H9 (cell line): Measurements from ENCODE around the gene TMED10. TPM values are rescaled to one million over a fixed set of nuclear protein-coding genes. Genes with fewer than 3 reads are reported as not detected.

Experiments used
- DNase-seq: peaks from one replicate; pipeline ENCODE4 v3.0.0-alpha.2; 2017
- H2AFZ ChIP-seq: one replicate; pipeline ENCODE4 v1.6.1; 2013; ENCODE audit warnings: mild to moderate bottlenecking, low read length, control low read depth, moderate library complexity
- H2AK5ac ChIP-seq: 2 replicates; pipeline ENCODE4 v1.6.1; 2013; ENCODE audit warnings: low read length, control low read depth, mixed read lengths; ENCODE audit not compliant: insufficient read length
- H2BK120ac ChIP-seq: one replicate; pipeline ENCODE4 v1.6.1; 2013; ENCODE audit warnings: low read depth, mild to moderate bottlenecking, low read length, control low read depth, inconsistent platforms; ENCODE audit not compliant: poor library complexity, severe bottlenecking
- H2BK12ac ChIP-seq: 2 replicates; pipeline ENCODE4 v1.6.1; 2013; ENCODE audit warnings: low read length, control low read depth, mixed read lengths, low read depth; ENCODE audit not compliant: insufficient read length
- H2BK15ac ChIP-seq: 2 replicates; pipeline ENCODE4 v1.6.1; 2013; ENCODE audit warnings: low read depth, low read length, control low read depth
- H2BK20ac ChIP-seq: one replicate; pipeline ENCODE4 v1.6.1; 2013; ENCODE audit warnings: low read depth, mild to moderate bottlenecking, low read length, control low read depth, inconsistent platforms; ENCODE audit not compliant: poor library complexity, severe bottlenecking
- H2BK5ac ChIP-seq: 2 replicates; pipeline ENCODE4 v1.6.1; 2013; ENCODE audit warnings: low read length, control low read depth, mixed read lengths; ENCODE audit not compliant: insufficient read length
- H3K14ac ChIP-seq: 2 replicates; pipeline ENCODE4 v1.6.1; 2013; ENCODE audit warnings: low read length, control low read depth; ENCODE audit not compliant: insufficient read depth
- H3K18ac ChIP-seq: 2 replicates; pipeline ENCODE4 v1.6.1; 2013; ENCODE audit warnings: low read depth, mild to moderate bottlenecking, mixed read lengths, low read length, control low read depth; ENCODE audit not compliant: insufficient read length
- H3K23ac ChIP-seq: 2 replicates; pipeline ENCODE4 v1.6.1; 2013; ENCODE audit warnings: low read length, control low read depth, mixed read lengths, low read depth; ENCODE audit not compliant: insufficient read length
- H3K23me2 ChIP-seq: 2 replicates; pipeline ENCODE4 v1.6.1; 2013; ENCODE audit warnings: low read depth, mild to moderate bottlenecking, mixed read lengths, low read length, control low read depth; ENCODE audit not compliant: insufficient read length, poor library complexity, severe bottlenecking
- H3K27ac ChIP-seq: 2 replicates; pipeline ENCODE4 v1.5.1; 2013; ENCODE audit warnings: low read length, control low read depth, mixed read lengths, low read depth; ENCODE audit not compliant: insufficient read length
- H3K27me3 ChIP-seq: 2 replicates; pipeline ENCODE4 v1.6.1; 2013; ENCODE audit warnings: low read length, control low read depth, inconsistent platforms; ENCODE audit not compliant: insufficient read depth
- H3K4ac ChIP-seq: 2 replicates; pipeline ENCODE4 v1.6.1; 2013; ENCODE audit warnings: low read depth, mild to moderate bottlenecking, control low read depth, inconsistent platforms, low read length, moderate library complexity
- H3K4me1 ChIP-seq: 2 replicates; pipeline ENCODE4 v1.6.1; 2013; ENCODE audit warnings: low read length, control low read depth, inconsistent platforms; ENCODE audit not compliant: insufficient read depth
- H3K4me2 ChIP-seq: 2 replicates; pipeline ENCODE4 v1.6.1; 2013; ENCODE audit warnings: low read length, control low read depth, mixed read lengths; ENCODE audit not compliant: insufficient read length, insufficient read depth
- H3K56ac ChIP-seq: 2 replicates; pipeline ENCODE4 v1.6.1; 2013; ENCODE audit warnings: low read depth, mild to moderate bottlenecking, mixed read lengths, low read length, control low read depth; ENCODE audit not compliant: insufficient read length
- H3K79me1 ChIP-seq: 2 replicates; pipeline ENCODE4 v1.6.1; 2013; ENCODE audit warnings: low read depth, mild to moderate bottlenecking, moderate library complexity, low read length, control low read depth, inconsistent platforms; ENCODE audit not compliant: insufficient read depth, poor library complexity, severe bottlenecking
- H3K79me2 ChIP-seq: 2 replicates; pipeline ENCODE4 v1.6.1; 2013; ENCODE audit warnings: low read length, control low read depth, inconsistent platforms; ENCODE audit not compliant: insufficient read depth
- H3K9ac ChIP-seq: 2 replicates; pipeline ENCODE4 v1.6.1; 2013; ENCODE audit warnings: low read length, control low read depth, mixed read lengths; ENCODE audit not compliant: insufficient read length; ENCODE audit errors: extremely low read depth
- H3K9me3 ChIP-seq: one replicate; pipeline ENCODE4 v1.6.1; 2013; ENCODE audit warnings: low read depth, low read length, inconsistent platforms; ENCODE audit not compliant: control insufficient read depth
- H3T11ph ChIP-seq: one replicate; pipeline ENCODE4 v1.6.1; 2013; ENCODE audit warnings: mild to moderate bottlenecking, low read length, control low read depth, inconsistent platforms
- H4K20me1 ChIP-seq: one replicate; pipeline ENCODE4 v1.6.1; 2013; ENCODE audit not compliant: control insufficient read depth, insufficient read length, insufficient read depth
- H4K5ac ChIP-seq: 2 replicates; pipeline ENCODE4 v1.6.1; 2013; ENCODE audit warnings: low read depth, mild to moderate bottlenecking, mixed read lengths, low read length, control low read depth; ENCODE audit not compliant: insufficient read length
- H4K8ac ChIP-seq: replicated peaks from 2 replicates; pipeline ENCODE4 v1.6.1; 2013; ENCODE audit warnings: low read length, control low read depth, mixed read lengths, low read depth; ENCODE audit not compliant: insufficient read length
- H4K91ac ChIP-seq: 2 replicates; pipeline ENCODE4 v1.6.1; 2013; ENCODE audit warnings: low read depth, mild to moderate bottlenecking, moderate library complexity, mixed read lengths, low read length, control low read depth; ENCODE audit not compliant: insufficient read length
- H3K27ac Mint-ChIP-seq, 3 experiments: 2 replicates in 2 of 3; 3 replicates in 1 of 3; pipeline ENCODE4 v1.8.0; 2020 to 2021; ENCODE audit warnings: mixed read lengths in 3 of 3, mild to moderate bottlenecking in 1 of 3, moderate library complexity in 1 of 3
- H3K27me3 Mint-ChIP-seq: 2 replicates; pipeline ENCODE4 v1.8.0; 2021; ENCODE audit warnings: low read depth, mild to moderate bottlenecking, moderate library complexity, mixed read lengths
- H3K36me3 Mint-ChIP-seq, 3 experiments: 2 replicates in 2 of 3; 3 replicates in 1 of 3; pipeline ENCODE4 v1.8.0; 2020 to 2021; ENCODE audit warnings: low read depth in 3 of 3, mixed read lengths in 3 of 3; ENCODE audit not compliant: insufficient read depth in 1 of 3
- H3K4me1 Mint-ChIP-seq, 2 experiments: 2 replicates each; pipeline ENCODE4 v1.8.0; 2020; ENCODE audit warnings: mixed read lengths in 2 of 2
- H3K4me3 Mint-ChIP-seq, 2 experiments: 2 replicates in 1 of 2; 3 replicates in 1 of 2; pipeline ENCODE4 v1.8.0; 2020 to 2021; ENCODE audit warnings: mild to moderate bottlenecking in 2 of 2, mixed read lengths in 2 of 2, moderate library complexity in 1 of 2
- H3K9me3 Mint-ChIP-seq, 2 experiments: 2 replicates in 1 of 2; 3 replicates in 1 of 2; pipeline ENCODE4 v1.8.0; 2020; ENCODE audit warnings: mild to moderate bottlenecking in 2 of 2, mixed read lengths in 2 of 2, moderate library complexity in 1 of 2
- WGBS: extraction: QIAGEN DNeasy Blood & Tissue Kit; methylation state at CpG from one replicate; pipeline ENCODE4 v1.1.7; 2013; ENCODE audit warnings: missing lambda C conversion rate, low lambda C conversion rate, mixed read lengths; ENCODE audit not compliant: insufficient read length; ENCODE audit errors: extremely low coverage; 5-methylcytosine and 5-hydroxymethylcytosine counted together
- total RNA-seq: library from RNA; stranded (reverse); gene quantifications from 2 replicates; pipeline ENCODE4 v1.2.1, GENCODE V29; 2021
- TF ChIP-seq, protein P1 (sequence below): fragments of 200-600 bp; sonication (generic); conservative IDR thresholded peaks from 3 replicates; pipeline ENCODE4 v1.8.0; 2021; ENCODE audit warnings: antibody characterized with exemption, mild to moderate bottlenecking

The TMED10 gene
- total RNA-seq, 1 experiment from 2014 or later = 176 TPM

DNA sequence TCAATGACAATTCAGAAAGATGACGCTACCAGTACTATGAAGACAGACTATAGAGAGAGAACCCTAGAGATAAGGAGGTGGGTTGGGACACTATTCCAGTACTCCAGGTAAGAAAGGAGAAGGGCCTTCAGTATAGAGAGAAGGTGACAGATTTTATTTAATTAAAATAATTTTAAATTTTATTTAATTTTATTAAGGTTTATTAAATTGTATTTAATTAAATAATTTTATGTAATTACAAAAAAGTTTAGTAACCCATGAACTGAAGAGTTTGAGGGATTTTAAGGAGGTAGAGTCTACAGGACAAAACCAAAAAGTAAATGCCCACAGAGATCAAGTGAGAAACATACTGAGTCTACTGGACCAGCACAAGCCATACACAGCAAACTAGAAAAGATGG is 20.3 kb downstream of the TMED10 start:
- Histone ChIP-seq H3K56ac (no peak overlapping the region), H2BK20ac (no peak overlapping the region), H4K5ac (no peak overlapping the region), H3K4me1 (no peaks in the 10 kb centered on the region; the same call in 1 of the 2 replicates), H3K4me2 (no peak overlapping the region), H2AK5ac (no peak overlapping the region), H3K23ac (no peak overlapping the region), H3K9me3 (no peaks in the 10 kb centered on the region), H2BK12ac (no peak overlapping the region), H4K91ac (no peak overlapping the region), H2BK15ac (no peak overlapping the region), H3K27ac (no peak overlapping the region), H3K23me2 (no peaks in the 10 kb centered on the region), H2AFZ (no peak overlapping the region), H4K8ac (no peak overlapping the region), H2BK120ac (no peak overlapping the region), H3K9ac (no peak overlapping the region), H3K18ac (no peak overlapping the region), H3K14ac (no peak overlapping the region), H3K27me3 (no peaks in the 10 kb centered on the region), H3T11ph (no peak overlapping the region), H2BK5ac (no peak overlapping the region), H3K79me1 (no peaks in the 10 kb centered on the region), H3K79me2 (no peaks in the 10 kb centered on the region; the same call in 1 of the 2 replicates), H3K4ac (no peak overlapping the region), H4K20me1 (no peaks in the 10 kb centered on the region)
- Mint-ChIP-seq H3K27me3 (no peaks in the 10 kb centered on the region), H3K4me3 (no peak overlapping the region), H3K36me3 (peaks cover 3 to 7% (median 4%) of the 10 kb centered on the region in 3 experiments; a peak in 6 of 7 replicates), H3K9me3 (no peaks in the 10 kb centered on the region), H3K4me1 (peaks cover 21 to 23% of the 10 kb centered on the region in 2 experiments), H3K27ac (no peak overlapping the region; a peak in 1 of 7 replicates)
- TF ChIP-seq, protein P1, sequence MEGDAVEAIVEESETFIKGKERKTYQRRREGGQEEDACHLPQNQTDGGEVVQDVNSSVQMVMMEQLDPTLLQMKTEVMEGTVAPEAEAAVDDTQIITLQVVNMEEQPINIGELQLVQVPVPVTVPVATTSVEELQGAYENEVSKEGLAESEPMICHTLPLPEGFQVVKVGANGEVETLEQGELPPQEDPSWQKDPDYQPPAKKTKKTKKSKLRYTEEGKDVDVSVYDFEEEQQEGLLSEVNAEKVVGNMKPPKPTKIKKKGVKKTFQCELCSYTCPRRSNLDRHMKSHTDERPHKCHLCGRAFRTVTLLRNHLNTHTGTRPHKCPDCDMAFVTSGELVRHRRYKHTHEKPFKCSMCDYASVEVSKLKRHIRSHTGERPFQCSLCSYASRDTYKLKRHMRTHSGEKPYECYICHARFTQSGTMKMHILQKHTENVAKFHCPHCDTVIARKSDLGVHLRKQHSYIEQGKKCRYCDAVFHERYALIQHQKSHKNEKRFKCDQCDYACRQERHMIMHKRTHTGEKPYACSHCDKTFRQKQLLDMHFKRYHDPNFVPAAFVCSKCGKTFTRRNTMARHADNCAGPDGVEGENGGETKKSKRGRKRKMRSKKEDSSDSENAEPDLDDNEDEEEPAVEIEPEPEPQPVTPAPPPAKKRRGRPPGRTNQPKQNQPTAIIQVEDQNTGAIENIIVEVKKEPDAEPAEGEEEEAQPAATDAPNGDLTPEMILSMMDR = no peak
- no CpG with 5 or more reads among the region's 1 CpG for WGBS
- DNase-seq = no peak
